Neutrophil (primary cell): ENCODE results near the gene LYG2.
"Not testable (repeated sequence)": the region's sequence is repeated elsewhere in the genome, so short reads cannot be mapped to it uniquely, and the experiment has no call there.

Experiments used
- H3K27ac ChIP-seq: fragments of 200-600 bp; sonication (generic); 2 replicates; pipeline ENCODE4 v1.5.1; 2016; ENCODE audit warnings: mild to moderate bottlenecking, moderate library complexity
- H3K27me3 ChIP-seq: fragments of 200-600 bp; sonication (generic); 2 replicates; pipeline ENCODE4 v1.6.0; 2016; ENCODE audit warnings: mild to moderate bottlenecking
- H3K36me3 ChIP-seq: fragments of 200-600 bp; sonication (generic); 2 replicates; pipeline ENCODE4 v1.5.1; 2017
- H3K4me1 ChIP-seq, 2 experiments: fragments of 200-600 bp in 1 of 2; sonication (generic) in 1 of 2; 1 replicate in 1 of 2; 2 replicates in 1 of 2; pipeline versions ENCODE4 v1.5.1 to v1.6.1; 2013 to 2016; ENCODE audit warnings: low read depth in 1 of 2, low read length in 1 of 2, mild to moderate bottlenecking in 1 of 2, moderate library complexity in 1 of 2; ENCODE audit not compliant: control insufficient read depth in 1 of 2, insufficient read depth in 1 of 2
- H3K4me3 ChIP-seq, 2 experiments: fragments of 200-600 bp in 1 of 2; sonication (generic) in 1 of 2; 1 replicate in 1 of 2; 2 replicates in 1 of 2; pipeline ENCODE4 v1.5.1; 2013 to 2016; ENCODE audit warnings: low read depth in 1 of 2, low read length in 1 of 2, mild to moderate bottlenecking in 1 of 2, moderate library complexity in 1 of 2
- H3K9me3 ChIP-seq: fragments of 200-600 bp; sonication (generic); 2 replicates; pipeline ENCODE4 v1.5.1; 2016
- CTCF ChIP-seq: fragments of 200-600 bp; sonication (generic); IDR thresholded peaks from 2 replicates; pipeline ENCODE4 v1.5.1; 2016; ENCODE audit warnings: antibody characterized with exemption

Gene LYG2

DNA sequence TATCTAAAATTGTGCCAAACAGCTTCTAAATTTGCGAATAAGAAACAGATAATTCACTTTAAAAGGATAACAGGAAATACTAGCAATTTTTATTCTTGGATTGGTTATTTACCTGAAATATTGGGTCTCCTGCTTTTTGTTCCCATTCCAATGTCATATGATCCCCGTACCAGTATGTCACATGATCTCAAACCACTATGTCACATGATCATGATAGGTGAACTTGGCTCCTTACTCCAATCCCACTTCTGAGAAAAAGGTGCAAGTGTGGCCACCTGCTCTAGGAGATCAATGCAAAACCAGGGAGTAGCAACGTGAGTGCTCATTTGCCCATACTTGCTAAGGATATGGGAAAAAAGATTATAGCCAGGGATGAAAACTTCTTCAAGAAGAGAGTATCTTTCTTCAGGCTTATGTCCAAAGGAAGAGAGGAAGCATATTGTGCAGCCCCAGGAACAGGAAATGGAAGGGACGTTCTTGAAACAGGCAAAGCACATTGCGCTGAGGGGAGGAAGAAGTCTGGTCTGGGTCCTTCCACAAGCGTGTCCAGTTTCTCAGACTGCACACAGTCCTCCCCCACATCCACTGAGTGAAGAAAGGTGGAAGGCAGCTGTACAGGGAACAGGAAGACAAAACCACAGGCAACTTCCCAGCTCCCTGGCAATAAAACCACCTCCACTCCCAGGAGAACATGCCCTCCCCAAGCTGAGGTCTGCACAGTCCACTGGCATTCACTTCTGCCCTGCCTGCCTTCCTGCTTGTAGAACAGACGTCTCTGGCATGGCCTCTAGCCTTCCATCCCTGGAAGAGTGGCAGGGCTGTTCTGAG lies at the start of gene LYG2:
Gene LYG2, minus strand, starts transcription at position 176 of the 828 bp plus-strand sequence. CDS start 1,406 bp downstream, outside the sequence.
- Histone ChIP-seq H3K4me3 (no peak within 1 kb of the TSS), H3K27ac (no peak within 1 kb of the TSS), H3K36me3 (no peaks in the 10 kb centered on the region), H3K9me3 (no peaks in the 10 kb centered on the region), H3K4me1 (peaks cover 10 to 15% of the 10 kb centered on the region in 2 experiments), H3K27me3 (no peaks in the 10 kb centered on the region)
- no peak for TF ChIP-seq CTCF

DNA sequence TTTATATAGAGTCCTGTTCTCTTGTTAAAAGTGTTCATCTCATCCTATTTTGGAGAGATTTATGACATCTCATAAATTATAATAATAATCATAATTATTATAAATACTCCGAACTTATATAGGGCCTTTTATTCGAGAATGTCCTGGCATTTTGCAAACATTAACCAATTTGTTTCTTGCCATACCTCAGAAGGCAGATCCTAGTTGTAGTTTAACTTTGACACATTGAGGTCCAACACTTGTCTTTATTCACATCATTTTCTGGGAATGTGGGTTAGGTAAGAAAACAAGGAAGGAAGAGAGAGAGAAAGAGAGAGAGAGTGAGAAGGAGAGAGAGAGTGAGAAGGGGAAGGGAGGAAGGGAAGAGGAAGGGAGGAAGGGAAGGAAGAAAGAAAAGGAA lies 45.6 kb upstream of the LYG2 start, which contains the start of gene LYG1:
Gene LYG1, minus strand, starts transcription at position 101 of the 400 bp plus-strand sequence. CDS start 5,527 bp downstream, outside the sequence.
- H3K4me1 ChIP-seq, H3K36me3 ChIP-seq, H3K27me3 ChIP-seq, H3K9me3 ChIP-seq, H3K27ac ChIP-seq, H3K4me3 ChIP-seq: not testable (repeated sequence)

- no peak overlapping the region for H3K4me3 ChIP-seq
- no peak overlapping the region for H3K27ac ChIP-seq
- H3K4me1 ChIP-seq: no peaks in the 10 kb centered on the region
- H3K36me3 ChIP-seq: peaks cover 7% of the 10 kb centered on the region
- no peak for TF ChIP-seq CTCF
- no peaks in the 10 kb centered on the region for H3K27me3 ChIP-seq
- no peaks in the 10 kb centered on the region for H3K9me3 ChIP-seq
These were observed 44.1 kb upstream of the LYG2 start for GRCh38 chr2:99299580-99299979.

GRCh38 chr2:99297994-99298393 lies 42.5 kb upstream of the LYG2 start:
- Histone ChIP-seq H3K4me3 (no peak overlapping the region), H3K27me3 (no peaks in the 10 kb centered on the region), H3K36me3 (peaks cover 7% of the 10 kb centered on the region), H3K9me3 (no peaks in the 10 kb centered on the region), H3K4me1 (no peaks in the 10 kb centered on the region), H3K27ac (no peak overlapping the region)
- no peak for TF ChIP-seq CTCF

DNA sequence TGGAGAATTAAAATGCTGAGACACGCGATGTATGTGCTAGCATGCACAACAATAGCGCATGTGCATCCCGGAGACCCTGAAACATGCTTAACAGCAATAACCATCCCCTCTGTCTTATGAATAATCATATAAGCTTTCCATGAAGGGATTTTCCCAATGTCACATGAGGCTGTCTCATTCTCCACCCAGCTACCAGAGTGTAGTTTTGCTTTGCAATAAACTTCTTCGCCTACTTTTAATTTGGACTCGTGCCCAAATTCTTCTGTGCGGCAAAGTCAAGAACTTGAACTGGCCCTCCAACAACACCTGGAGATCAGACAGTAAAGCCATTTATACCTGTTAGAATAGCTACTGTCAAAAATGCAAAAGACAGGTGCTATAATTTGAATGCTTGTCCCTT lies 30.1 kb upstream of the LYG2 start:
- Histone ChIP-seq H3K27me3 (no peaks in the 10 kb centered on the region), H3K9me3 (no peaks in the 10 kb centered on the region), H3K4me3 (no peak overlapping the region), H3K27ac (no peak overlapping the region), H3K36me3 (no peaks in the 10 kb centered on the region), H3K4me1 (no peaks in the 10 kb centered on the region)
- no peak for TF ChIP-seq CTCF

GRCh38 chr2:99279969-99280695 lies 24.7 kb upstream of the LYG2 start:
- TF ChIP-seq CTCF: no peak
- Histone ChIP-seq H3K27ac (no peak overlapping the region), H3K36me3 (no peaks in the 10 kb centered on the region), H3K4me1 (no peaks in the 10 kb centered on the region), H3K9me3 (no peaks in the 10 kb centered on the region), H3K4me3 (no peak overlapping the region), H3K27me3 (no peaks in the 10 kb centered on the region)
